Glutamatergic neuron (in vitro differentiated cells): ENCODE data around the gene CCS. TPM values are rescaled to one million over a fixed set of nuclear protein-coding genes. Genes with fewer than 3 reads are reported as not detected.
A peak's percentile ranks its signal among the peaks of the same experiment; 100 is the strongest.

Experiments used
- DNase-seq: peaks from one replicate; pipeline ENCODE4 v3.0.0; 2022
- H3K27ac Mint-ChIP-seq: one replicate; pipeline ENCODE4 v1.8.0; 2020; ENCODE audit warnings: mild to moderate bottlenecking, mixed read lengths, inconsistent platforms; ENCODE audit not compliant: unreplicated experiment
- H3K27me3 Mint-ChIP-seq: one replicate; pipeline ENCODE4 v1.8.0; 2020; ENCODE audit warnings: mild to moderate bottlenecking, moderate library complexity, mixed read lengths, inconsistent platforms; ENCODE audit not compliant: unreplicated experiment
- H3K36me3 Mint-ChIP-seq: one replicate; pipeline ENCODE4 v1.8.0; 2020; ENCODE audit warnings: mild to moderate bottlenecking, mixed read lengths, inconsistent platforms; ENCODE audit not compliant: unreplicated experiment
- H3K4me1 Mint-ChIP-seq: one replicate; pipeline ENCODE4 v1.8.0; 2020; ENCODE audit warnings: mild to moderate bottlenecking, low read depth, mixed read lengths, inconsistent platforms; ENCODE audit not compliant: unreplicated experiment
- H3K4me3 Mint-ChIP-seq: one replicate; pipeline ENCODE4 v1.8.0; 2020; ENCODE audit warnings: mild to moderate bottlenecking, mixed read lengths, inconsistent platforms; ENCODE audit not compliant: unreplicated experiment
- H3K9me3 Mint-ChIP-seq: one replicate; pipeline ENCODE4 v1.8.0; 2020; ENCODE audit warnings: mild to moderate bottlenecking, moderate library complexity, mixed read lengths, inconsistent platforms; ENCODE audit not compliant: unreplicated experiment
- total RNA-seq: library from RNA; stranded (reverse); fragmentation: NEBNext Ultra II Directional; extraction: Animal tissue kit (Norgen Biotek cat#: 25700); gene quantifications from one replicate; pipeline ENCODE4 v1.2.1, GENCODE V29; 2021; ENCODE audit not compliant: unreplicated experiment
- TF ChIP-seq, protein P1 (sequence below): fragments of 200-600 bp; sonication (generic); IDR thresholded peaks from one replicate; pipeline ENCODE4 v1.5.0; 2021; ENCODE audit not compliant: partially characterized antibody, unreplicated experiment

The CCS gene
- total RNA-seq, 1 donor from 2014 or later = 65.1 TPM

DNA sequence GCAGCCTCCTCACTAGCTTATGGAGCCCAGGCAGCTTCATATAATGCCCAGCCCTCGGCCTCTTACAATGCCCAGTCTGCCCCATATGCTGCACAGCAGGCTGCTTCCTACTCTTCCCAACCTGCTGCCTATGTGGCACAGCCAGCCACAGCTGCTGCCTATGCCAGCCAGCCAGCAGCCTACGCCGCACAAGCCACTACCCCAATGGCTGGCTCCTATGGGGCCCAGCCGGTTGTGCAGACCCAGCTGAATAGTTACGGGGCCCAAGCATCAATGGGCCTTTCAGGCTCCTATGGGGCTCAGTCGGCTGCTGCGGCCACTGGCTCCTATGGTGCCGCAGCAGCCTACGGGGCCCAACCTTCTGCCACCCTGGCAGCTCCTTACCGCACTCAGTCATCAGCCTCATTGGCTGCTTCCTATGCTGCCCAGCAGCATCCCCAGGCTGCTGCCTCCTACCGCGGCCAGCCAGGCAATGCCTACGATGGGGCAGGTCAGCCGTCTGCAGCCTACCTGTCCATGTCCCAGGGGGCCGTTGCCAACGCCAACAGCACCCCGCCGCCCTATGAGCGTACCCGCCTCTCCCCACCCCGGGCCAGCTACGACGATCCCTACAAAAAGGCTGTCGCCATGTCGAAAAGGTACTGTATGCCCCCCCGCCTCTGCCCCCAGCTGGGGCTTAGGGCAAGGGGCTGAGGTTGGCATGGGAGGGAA lies 32.2 kb downstream of the CCS start:
- Mint-ChIP-seq H3K27ac (peak overlapping the region; percentile 97), H3K36me3 (peaks cover 5% of the 10 kb centered on the region), H3K4me3 (peak overlapping the region; percentile 52), H3K27me3 (peaks cover 7% of the 10 kb centered on the region), H3K9me3 (peaks cover 8% of the 10 kb centered on the region), H3K4me1 (peaks cover 34% of the 10 kb centered on the region)
- no peak for DNase-seq
- TF ChIP-seq, protein P1, sequence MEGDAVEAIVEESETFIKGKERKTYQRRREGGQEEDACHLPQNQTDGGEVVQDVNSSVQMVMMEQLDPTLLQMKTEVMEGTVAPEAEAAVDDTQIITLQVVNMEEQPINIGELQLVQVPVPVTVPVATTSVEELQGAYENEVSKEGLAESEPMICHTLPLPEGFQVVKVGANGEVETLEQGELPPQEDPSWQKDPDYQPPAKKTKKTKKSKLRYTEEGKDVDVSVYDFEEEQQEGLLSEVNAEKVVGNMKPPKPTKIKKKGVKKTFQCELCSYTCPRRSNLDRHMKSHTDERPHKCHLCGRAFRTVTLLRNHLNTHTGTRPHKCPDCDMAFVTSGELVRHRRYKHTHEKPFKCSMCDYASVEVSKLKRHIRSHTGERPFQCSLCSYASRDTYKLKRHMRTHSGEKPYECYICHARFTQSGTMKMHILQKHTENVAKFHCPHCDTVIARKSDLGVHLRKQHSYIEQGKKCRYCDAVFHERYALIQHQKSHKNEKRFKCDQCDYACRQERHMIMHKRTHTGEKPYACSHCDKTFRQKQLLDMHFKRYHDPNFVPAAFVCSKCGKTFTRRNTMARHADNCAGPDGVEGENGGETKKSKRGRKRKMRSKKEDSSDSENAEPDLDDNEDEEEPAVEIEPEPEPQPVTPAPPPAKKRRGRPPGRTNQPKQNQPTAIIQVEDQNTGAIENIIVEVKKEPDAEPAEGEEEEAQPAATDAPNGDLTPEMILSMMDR = no peak

DNA sequence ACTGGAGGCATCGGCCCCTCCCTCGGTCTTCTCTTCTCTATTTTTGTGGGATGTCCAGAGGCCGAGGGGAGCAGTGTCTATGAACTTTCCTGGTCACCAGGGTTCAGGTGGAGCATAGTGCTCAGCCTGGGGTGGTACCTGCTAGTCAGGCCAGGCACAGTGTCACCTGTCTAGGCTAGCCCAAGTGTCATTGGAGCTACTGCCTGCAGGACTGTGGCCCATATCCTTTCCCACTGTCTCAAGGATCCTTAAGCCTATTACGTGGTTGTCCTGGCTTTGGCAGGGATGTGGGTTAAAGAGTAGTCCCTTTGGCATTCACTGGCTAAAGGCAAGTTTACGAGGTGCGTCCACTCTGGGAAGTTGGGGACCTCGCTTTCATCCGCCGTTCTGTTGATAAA lies 32.8 kb downstream of the CCS start:
- DNase-seq = no peak
- peaks cover 34% of the 10 kb centered on the region for H3K4me1 Mint-ChIP-seq
- H3K36me3 Mint-ChIP-seq = peaks cover 5% of the 10 kb centered on the region

DNA sequence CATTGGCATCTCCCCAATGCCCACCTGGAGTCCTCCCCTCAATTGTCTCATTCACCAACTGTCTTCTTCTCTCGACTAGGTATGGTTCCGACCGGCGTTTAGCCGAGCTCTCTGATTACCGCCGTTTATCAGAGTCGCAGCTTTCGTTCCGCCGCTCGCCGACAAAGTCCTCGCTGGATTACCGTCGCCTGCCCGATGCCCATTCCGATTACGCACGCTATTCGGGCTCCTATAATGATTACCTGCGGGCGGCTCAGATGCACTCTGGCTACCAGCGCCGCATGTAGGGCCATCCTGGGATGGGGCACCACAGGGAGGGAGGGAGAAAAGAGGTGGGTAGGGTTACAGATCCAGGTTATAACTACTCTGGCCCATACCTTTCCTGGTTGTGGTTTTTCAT lies 33.4 kb downstream of the CCS start:
- TF ChIP-seq, protein P1 = no peak
- H3K27me3 Mint-ChIP-seq = peaks cover 5% of the 10 kb centered on the region
- H3K9me3 Mint-ChIP-seq = peaks cover 8% of the 10 kb centered on the region
- H3K36me3 Mint-ChIP-seq = peaks cover 5% of the 10 kb centered on the region
- H3K4me3 Mint-ChIP-seq = peak overlapping the region; percentile 42
- no peak for DNase-seq
- H3K4me1 Mint-ChIP-seq = peaks cover 34% of the 10 kb centered on the region
- H3K27ac Mint-ChIP-seq = peak overlapping the region; percentile 76

More for the DNA sequence above, 32.8 kb downstream of the CCS start:
- Mint-ChIP-seq H3K4me3 (no peak overlapping the region), H3K27ac (peak overlapping the region; percentile 97), H3K9me3 (peaks cover 8% of the 10 kb centered on the region), H3K27me3 (peaks cover 5% of the 10 kb centered on the region)
- TF ChIP-seq, protein P1 = no peak

DNA sequence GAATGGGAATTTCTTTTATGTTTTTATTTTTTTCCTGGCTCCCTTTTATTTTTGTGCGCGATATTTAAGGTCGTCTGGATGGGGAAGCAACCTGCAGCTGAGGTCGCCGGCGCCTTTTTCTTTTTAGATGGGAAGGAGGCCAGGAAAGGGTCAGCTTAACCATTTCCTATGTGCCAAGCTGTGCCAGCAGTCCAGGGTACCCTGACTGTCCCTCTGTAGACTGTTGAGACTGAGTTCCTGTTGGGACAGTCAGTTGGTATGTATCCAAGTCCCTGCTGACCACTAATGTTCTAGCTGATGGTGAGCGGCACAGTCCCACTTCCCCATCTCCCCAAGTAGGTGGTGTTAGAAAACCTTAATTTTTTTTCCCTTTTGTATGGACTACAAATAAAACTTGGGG lies 33.9 kb downstream of the CCS start:
- no peak for DNase-seq
- Mint-ChIP-seq H3K4me3 (no peak overlapping the region), H3K27ac (no peak overlapping the region), H3K4me1 (peaks cover 34% of the 10 kb centered on the region), H3K27me3 (peaks cover 5% of the 10 kb centered on the region), H3K36me3 (peaks cover 5% of the 10 kb centered on the region), H3K9me3 (peaks cover 8% of the 10 kb centered on the region)
- TF ChIP-seq, protein P1 = no peak

DNA sequence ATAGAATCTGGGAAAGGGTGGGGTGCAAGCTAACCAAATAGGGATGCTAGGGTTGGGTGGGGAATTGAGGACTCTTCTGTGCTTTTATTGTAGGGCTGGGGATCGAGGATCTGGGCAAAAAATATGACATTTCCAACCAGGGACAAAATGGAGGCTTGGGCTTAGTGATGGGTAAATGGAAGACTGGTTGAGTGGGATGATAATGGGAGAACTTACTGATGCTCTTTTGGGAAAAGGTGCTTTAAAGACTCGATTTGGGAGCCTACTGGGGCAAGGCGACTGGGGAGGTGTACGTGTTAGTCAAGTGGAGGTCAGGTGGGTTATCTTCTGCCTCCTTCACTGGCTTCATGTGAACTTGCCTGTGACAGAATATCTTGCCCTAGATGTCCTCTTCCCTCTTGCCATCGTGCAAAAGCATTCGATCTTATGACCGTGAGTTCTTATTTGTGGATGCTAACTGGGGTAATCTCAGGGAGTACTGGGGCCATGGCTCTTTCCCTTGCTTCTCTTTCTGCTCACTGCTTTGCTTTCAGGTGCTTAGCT lies 35.1 kb downstream of the CCS start:
- H3K27me3 Mint-ChIP-seq = peaks cover 5% of the 10 kb centered on the region
- peak overlapping the region; percentile 5 for H3K4me3 Mint-ChIP-seq
- DNase-seq = no peak
- H3K27ac Mint-ChIP-seq = peak overlapping the region; percentile 35
- peaks cover 26% of the 10 kb centered on the region for H3K4me1 Mint-ChIP-seq
- TF ChIP-seq, protein P1 = no peak
- peaks cover 8% of the 10 kb centered on the region for H3K9me3 Mint-ChIP-seq
- H3K36me3 Mint-ChIP-seq = peaks cover 5% of the 10 kb centered on the region
